ENCODE data around the gene SEMA6A. TPM values are rescaled to one million over a fixed set of nuclear protein-coding genes. Genes with fewer than 3 reads are reported as not detected.

Gene SEMA6A
- total and polyA plus RNA-seq, 2 experiments from 2014 or later = 13.2 to 27.6 TPM

GRCh38 chr5:116482394-116482793 is 92.2 kb downstream of the SEMA6A start:
- H3K4me3 ChIP-seq = no peak overlapping the region
- DNase-seq (ENCODE audit: low read depth in 1 of 2, low spot score in 1 of 2) = peak in 1 of 2 donors; percentile 52
- H3K4me1 ChIP-seq (ENCODE audit: low read depth) = no peaks in the 10 kb centered on the region
- TF ChIP-seq CTCF (IDR thresholded peaks at IDR 0.05; ENCODE audit: low read depth, low read length) = no peak
- H3K27ac ChIP-seq = no peak overlapping the region
- H3K9me3 ChIP-seq (ENCODE audit: low read depth) = no peaks in the 10 kb centered on the region
- no peaks in the 10 kb centered on the region for H3K27me3 ChIP-seq
- peaks cover 15% of the 10 kb centered on the region for H3K36me3 ChIP-seq

- Histone ChIP-seq H3K4me3 (no peak overlapping the region), H3K27ac (no peak overlapping the region), H3K4me1 (ENCODE audit: low read depth) (no peaks in the 10 kb centered on the region), H3K36me3 (peaks cover 10% of the 10 kb centered on the region), H3K27me3 (no peaks in the 10 kb centered on the region), H3K9me3 (ENCODE audit: low read depth) (no peaks in the 10 kb centered on the region)
- DNase-seq (ENCODE audit: low read depth in 1 of 2, low spot score in 1 of 2) = no peak
- TF ChIP-seq CTCF (IDR thresholded peaks at IDR 0.05; ENCODE audit: low read depth, low read length) = no peak
Observed at GRCh38 chr5:116480894-116481510, 93.6 kb downstream of the SEMA6A start.

GRCh38 chr5:116479776-116480675 is 94.6 kb downstream of the SEMA6A start:
- peaks cover 9% of the 10 kb centered on the region for H3K36me3 ChIP-seq

GRCh38 chr5:116478491-116478890 is 96.1 kb downstream of the SEMA6A start:
- Histone ChIP-seq H3K27ac (no peak overlapping the region), H3K4me1 (ENCODE audit: low read depth) (no peaks in the 10 kb centered on the region), H3K36me3 (peaks cover 9% of the 10 kb centered on the region), H3K27me3 (no peaks in the 10 kb centered on the region), H3K9me3 (ENCODE audit: low read depth) (no peaks in the 10 kb centered on the region), H3K4me3 (no peak overlapping the region)
- DNase-seq (ENCODE audit: low read depth in 1 of 2, low spot score in 1 of 2) = peak in 1 of 2 donors; percentile 72
- TF ChIP-seq CTCF (IDR thresholded peaks at IDR 0.05; ENCODE audit: low read depth, low read length) = no peak

More at GRCh38 chr5:116479776-116480675, 94.6 kb downstream of the SEMA6A start:
- Histone ChIP-seq H3K27me3 (no peaks in the 10 kb centered on the region), H3K4me3 (no peak overlapping the region), H3K27ac (no peak overlapping the region), H3K9me3 (ENCODE audit: low read depth) (no peaks in the 10 kb centered on the region), H3K4me1 (ENCODE audit: low read depth) (no peaks in the 10 kb centered on the region)
- TF ChIP-seq CTCF (IDR thresholded peaks at IDR 0.05; ENCODE audit: low read depth, low read length) = no peak
- DNase-seq (ENCODE audit: low read depth in 1 of 2, low spot score in 1 of 2) = peak in 1 of 2 donors; percentile 69

- no peak for TF ChIP-seq CTCF (IDR thresholded peaks at IDR 0.05; ENCODE audit: low read depth, low read length)
- Histone ChIP-seq H3K36me3 (peaks cover 5% of the 10 kb centered on the region), H3K27me3 (no peaks in the 10 kb centered on the region), H3K4me3 (no peak overlapping the region), H3K27ac (no peak overlapping the region), H3K9me3 (ENCODE audit: low read depth) (no peaks in the 10 kb centered on the region), H3K4me1 (ENCODE audit: low read depth) (no peaks in the 10 kb centered on the region)
- peak in 1 of 2 donors; percentile 42 for DNase-seq (ENCODE audit: low read depth in 1 of 2, low spot score in 1 of 2)
Observed at GRCh38 chr5:116476897-116477537, 97.6 kb downstream of the SEMA6A start.

Data from cardiac muscle cell (in vitro differentiated cells and primary cell).